ENCODE results near the gene ERMAP.

- TF ChIP-seq ZFP30 (CRISPR knock-in tag; IDR thresholded peaks at IDR 0.05; ENCODE audit: borderline replicate concordance): no peak
- TF ChIP-seq, protein P1, sequence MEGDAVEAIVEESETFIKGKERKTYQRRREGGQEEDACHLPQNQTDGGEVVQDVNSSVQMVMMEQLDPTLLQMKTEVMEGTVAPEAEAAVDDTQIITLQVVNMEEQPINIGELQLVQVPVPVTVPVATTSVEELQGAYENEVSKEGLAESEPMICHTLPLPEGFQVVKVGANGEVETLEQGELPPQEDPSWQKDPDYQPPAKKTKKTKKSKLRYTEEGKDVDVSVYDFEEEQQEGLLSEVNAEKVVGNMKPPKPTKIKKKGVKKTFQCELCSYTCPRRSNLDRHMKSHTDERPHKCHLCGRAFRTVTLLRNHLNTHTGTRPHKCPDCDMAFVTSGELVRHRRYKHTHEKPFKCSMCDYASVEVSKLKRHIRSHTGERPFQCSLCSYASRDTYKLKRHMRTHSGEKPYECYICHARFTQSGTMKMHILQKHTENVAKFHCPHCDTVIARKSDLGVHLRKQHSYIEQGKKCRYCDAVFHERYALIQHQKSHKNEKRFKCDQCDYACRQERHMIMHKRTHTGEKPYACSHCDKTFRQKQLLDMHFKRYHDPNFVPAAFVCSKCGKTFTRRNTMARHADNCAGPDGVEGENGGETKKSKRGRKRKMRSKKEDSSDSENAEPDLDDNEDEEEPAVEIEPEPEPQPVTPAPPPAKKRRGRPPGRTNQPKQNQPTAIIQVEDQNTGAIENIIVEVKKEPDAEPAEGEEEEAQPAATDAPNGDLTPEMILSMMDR (IDR thresholded peaks at IDR 0.05 in 2 of 3, conservative IDR thresholded peaks at IDR 0.05 in 1 of 3; ENCODE audit: insufficient read depth in 2 of 3, low read depth in 1 of 3, low read length in 3 of 3): no peak
- TF ChIP-seq L3MBTL2 (IDR thresholded peaks at IDR 0.05): no peak
- no peak for TF ChIP-seq POLR2AphosphoS5 (IDR thresholded peaks at IDR 0.05; ENCODE audit: control insufficient read depth, insufficient read depth, low read depth, low read length)
- TF ChIP-seq MYC (IDR thresholded peaks at IDR 0.05; ENCODE audit: low read depth, low read length): no peak
- no peak for TF ChIP-seq MYC (CRISPR knock-in tag; IDR thresholded peaks at IDR 0.05; ENCODE audit: borderline replicate concordance, low read depth)
- no peak for TF ChIP-seq MLLT1 (IDR thresholded peaks at IDR 0.05)
- TF ChIP-seq TBP (optimal IDR thresholded peaks at IDR 0.05; ENCODE audit: low read depth, low read length): no peak
- no peak for TF ChIP-seq FOSL1 (tag; conservative IDR thresholded peaks at IDR 0.05)
- TF ChIP-seq MAFF (IDR thresholded peaks at IDR 0.05; ENCODE audit: low read length): no peak
- no peak for TF ChIP-seq MTF1 (CRISPR knock-in tag; IDR thresholded peaks at IDR 0.05; ENCODE audit: borderline replicate concordance)
These were observed 72.3 kb downstream of the ERMAP start for GRCh38 chr1:42889264-42889663.

Data from K562 (cell line).